CD4-positive, alpha-beta T cell treated with Interleukin-4 for 4 hours (primary cell): Measurements from ENCODE around the gene PITPNB.
A peak's percentile ranks its signal among the peaks of the same experiment; 100 is the strongest.

ENCODE experiments used
- DNase-seq: peaks from one replicate; pipeline ENCODE4 v3.0.0-alpha.2; 2020

PITPNB gene

DNA sequence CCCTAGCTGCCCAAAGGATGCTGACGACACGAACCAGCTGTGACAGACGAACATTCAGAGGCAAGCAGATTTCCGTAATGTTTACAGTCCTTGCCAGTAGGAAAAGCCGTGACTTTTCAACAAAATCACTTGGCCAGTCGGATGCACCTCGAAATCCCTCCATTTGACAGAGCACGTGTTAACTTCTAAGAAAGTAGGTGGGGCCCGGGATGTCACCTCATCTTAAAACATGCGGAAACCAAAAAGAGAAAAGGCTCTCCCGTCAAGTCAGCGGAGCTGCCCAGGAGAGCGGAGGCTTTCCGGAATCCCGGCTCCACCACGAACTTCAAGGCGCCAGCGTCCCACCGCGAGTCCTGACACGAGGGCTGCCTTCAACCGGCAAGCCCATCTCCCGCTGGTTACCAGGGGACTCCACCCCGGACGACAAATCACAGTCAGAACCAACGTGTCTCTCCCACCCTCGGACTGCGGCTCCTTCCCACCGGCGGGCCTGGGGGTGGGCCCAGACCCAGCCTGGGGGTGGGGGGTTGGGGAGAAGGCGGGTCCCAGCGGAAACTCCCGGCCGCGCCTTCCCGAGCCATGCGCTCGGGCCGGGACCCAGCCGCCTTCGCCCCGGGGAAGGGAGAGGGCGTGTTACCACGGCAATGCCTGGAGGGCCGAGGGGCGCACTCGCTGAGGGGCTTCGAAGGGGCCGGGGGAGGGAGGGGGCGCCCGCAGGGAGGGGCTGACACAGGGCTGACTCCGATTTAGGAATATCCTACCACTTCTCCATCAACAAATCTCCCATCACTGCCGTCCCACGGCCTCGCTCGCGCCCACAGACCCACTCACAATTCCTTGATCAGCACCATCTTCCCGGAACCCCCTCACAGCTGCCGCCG is 475 bp downstream of the PITPNB start:
- DNase-seq: peak; percentile 33

DNA sequence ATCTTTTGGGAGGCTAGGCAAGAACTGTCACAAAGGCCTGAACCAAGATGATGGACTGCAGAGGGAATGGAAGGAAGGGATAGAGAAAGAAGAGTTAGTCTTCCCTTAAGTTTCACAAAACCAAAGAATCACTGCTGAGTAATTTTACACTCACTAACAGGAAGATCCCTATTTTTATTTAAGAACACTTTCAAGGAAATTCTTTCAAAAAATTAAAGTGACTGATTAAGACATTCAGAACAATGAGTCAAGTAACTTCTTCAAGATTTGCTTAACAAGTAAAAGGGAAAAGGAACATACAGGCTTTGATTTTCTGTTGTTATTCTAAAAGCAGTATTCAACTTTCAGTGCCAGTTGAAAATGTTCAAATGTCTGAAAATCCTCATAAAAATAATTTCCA is 3.1 kb downstream of the PITPNB start:
- no peak for DNase-seq

DNA sequence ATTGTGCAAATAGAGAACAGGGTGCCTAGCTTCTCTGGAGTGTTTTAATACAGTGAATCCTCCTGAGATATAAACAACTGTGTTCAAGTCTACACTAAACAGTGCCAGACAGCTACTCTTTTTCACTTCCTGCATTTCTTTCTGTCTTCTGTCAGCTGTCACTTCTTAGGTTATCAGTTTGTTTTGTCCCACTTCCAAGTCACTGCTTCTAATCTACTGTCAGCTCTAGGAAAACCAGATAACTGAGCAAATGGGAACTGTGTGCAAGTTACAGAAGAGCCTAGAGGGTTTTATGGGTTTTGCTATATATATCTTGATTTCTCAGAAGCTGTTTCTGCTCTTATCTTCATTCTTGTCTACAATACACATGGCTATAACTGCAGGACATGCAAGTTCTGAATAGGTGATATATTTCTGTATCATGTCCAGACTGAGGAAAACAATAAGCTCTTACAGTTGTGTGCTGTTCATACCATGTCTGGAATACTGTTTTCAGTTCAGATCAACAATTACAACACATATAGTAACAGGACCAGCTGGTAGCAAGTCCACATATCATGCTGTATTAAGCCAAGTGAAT is 5.8 kb downstream of the PITPNB start:
- no peak for DNase-seq

DNA sequence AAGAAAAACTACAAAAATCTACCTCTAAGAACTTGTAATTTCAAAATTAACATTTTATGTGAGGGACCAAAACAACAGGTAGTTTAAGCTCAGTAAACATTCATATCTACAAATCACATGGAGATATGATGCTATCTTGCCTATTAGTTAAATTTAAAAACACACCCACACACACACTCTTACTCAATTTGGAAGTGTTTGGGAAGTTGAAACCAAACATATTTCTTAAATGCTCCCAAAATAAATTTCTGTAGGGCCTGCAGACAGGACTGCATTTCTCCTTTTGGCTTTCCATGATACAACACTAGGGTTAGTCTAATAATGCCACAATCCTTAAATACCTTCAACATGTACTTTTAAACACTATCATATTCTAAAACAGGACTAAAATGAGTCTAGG is 7.0 kb downstream of the PITPNB start:
- no peak for DNase-seq

DNA sequence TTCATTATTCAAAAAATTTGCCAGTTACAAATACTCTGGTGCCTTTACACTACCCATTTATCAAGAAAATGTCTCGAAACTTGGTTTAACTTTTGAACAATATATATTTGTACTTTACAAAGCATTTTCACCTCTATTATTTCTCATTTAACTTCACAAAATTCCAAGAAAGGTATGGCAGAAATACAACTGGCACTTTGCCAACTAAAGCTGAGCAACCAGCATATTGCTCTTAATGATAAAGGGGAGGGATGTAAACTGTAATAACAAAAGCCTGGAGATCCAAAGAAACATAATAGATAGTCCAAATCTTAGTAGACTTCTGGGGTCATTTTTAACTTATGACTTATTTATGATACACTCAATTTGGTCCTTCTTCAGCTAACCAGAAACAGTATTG is 7.7 kb downstream of the PITPNB start:
- DNase-seq: no peak

DNA sequence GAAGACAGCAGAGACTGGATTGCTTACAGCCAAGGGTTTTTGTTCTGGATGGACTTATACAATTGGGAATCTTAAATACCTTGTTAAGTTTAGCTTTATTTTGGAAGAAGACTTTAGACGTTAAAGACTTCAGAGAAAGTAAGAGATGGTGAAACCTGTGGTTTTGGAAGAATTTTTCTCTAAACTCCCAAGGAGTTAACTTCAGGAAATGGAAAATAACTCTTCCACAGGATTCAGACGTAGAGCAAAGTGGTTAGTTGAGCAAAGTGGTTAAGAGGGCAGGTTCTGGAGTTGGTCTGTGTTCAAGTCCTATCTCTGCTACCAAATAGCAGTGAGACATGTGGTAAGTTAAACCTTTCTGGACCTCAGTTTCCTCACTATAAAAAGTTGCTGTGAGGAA is 12.8 kb downstream of the PITPNB start:
- DNase-seq: no peak

DNA sequence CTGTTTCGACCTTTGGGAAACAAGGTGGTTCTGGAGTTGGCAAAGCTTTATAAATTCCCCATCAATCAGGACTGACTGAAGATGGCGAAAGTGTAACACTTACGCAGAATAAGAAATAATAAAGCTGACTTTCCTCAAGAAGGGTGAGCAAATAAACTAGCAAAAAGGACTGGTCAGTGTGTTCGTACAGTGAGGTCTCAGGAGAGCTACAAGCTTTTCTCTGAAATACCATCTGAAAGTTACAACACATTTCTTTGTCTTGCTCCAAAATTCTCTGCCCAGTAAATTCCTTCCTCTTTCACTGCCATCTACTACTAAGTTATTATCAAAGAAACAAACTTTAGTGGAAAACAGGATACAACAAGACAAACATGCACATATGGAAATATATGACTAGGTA is 13.4 kb downstream of the PITPNB start:
- no peak for DNase-seq

DNA sequence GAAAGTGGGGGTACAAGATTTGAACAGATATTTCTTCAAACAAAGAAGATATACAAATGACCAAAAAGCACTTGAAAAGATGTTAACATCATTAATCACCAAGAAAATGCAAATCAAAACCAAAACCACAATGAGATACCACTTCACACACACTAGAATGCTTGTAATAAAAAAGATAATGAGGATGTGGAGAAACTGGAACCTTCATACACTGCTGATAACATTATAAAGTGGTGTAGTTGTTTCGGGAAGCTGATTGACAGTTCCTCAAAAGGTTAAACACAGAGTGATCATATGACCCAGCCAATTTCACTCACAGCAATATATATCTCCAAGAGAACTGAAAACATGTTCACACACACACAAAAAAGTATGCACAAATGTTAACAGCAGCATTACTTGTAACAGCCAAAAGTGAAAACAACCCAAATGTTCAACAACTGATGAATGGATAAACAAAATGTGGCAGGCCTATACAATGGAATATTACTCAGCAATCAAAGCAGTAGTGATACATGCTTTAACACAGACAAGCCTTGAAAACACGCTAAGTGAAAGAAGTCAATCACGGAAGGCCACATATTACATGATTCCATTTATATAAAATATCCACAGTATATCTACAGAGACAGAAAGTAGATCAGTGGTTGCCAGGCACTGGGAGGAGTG is 15.1 kb downstream of the PITPNB start:
- peak; percentile 27 for DNase-seq

DNA sequence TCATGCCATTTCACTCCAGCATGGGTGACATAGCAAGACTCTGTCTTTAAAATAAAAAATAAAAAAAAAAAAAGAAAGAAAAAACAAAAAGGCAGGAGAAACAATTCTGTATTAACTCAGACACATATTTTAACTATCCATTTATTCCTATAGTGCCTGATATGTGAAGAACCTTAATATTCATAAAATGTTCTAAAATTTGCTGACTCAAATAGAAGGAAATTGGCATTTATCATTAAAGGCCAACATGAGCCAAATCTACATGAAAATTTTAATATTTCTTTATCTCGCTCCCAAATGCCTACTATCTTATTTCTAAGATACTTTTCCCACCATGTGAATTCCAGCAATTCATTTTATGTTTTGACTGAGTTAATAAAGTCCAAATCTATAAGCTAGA is 18.9 kb downstream of the PITPNB start:
- DNase-seq: no peak

DNA sequence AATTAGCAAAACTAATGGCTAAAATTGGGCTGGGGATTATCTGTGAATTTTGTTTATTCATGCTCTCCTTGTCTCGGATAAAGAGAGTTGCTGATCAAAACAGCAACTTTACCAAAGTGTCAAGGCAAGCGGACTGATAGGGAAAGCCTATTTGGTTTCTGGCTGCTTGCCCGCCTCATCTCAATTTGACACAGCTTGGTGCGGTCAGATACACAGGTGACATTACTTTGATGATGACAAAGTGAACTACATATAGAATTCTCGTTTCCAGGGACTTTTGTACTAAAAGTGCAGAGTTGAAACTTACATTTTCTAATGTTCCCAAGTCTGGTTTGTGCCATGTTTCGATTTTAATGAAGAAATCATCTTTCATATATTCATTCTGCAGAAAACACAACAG is 22.8 kb downstream of the PITPNB start:
- DNase-seq: no peak

DNA sequence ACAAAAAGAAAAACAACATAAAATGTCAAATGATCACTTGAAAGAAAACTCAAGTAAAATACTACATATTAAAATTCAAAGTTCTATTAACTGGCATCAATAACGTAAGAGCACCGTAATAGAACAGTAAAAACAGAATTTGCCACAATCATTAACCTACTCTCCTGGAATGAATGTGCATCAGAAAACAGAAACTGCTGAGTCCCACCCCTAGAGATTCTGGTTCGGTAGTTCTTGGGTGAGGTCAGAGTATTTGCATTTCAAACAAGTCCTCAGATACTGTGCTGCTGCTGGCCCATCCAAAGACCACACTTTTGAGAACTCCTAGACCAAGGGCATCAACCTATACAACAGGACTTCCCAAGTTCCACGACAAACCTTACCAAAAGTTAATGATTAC is 23.5 kb downstream of the PITPNB start:
- no peak for DNase-seq

DNA sequence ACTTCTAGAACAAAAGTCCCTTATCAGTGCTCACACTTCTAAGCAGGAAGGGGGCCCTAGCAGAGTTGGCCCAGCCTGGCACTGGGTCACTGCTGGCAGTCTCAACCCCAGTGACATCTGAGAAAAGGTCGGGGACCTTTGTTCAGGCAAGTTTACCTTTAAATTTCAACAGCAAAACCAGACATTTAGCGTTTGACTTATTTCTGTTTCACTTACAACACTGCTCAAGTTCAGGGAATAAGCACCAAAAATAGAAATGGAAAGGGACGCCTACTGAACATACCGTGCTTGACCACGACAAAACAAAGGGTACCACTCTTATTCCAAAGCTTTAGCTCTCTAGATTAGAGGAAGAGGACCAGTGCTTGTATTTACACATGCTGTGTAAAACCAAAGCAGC is 26.2 kb downstream of the PITPNB start:
- no peak for DNase-seq

DNA sequence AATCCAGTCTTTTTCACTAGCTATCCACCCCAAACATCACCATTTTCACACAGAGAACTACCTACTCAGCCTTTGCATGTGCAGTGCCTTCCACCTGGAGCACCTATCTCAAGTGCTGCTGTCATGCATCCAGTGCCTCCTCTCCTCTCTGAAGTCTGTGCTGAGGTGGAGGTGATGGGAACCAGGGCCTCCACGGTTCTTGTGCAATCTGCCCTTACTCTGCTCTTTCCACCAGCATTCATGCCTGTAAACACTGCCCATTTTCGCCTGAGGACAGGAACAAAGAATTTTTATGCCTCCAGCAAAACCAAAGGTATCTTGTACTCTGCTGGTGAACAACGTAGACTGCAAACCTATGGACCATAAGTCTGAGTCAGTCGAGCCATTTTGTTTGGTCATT is 27.0 kb downstream of the PITPNB start:
- DNase-seq: no peak

DNA sequence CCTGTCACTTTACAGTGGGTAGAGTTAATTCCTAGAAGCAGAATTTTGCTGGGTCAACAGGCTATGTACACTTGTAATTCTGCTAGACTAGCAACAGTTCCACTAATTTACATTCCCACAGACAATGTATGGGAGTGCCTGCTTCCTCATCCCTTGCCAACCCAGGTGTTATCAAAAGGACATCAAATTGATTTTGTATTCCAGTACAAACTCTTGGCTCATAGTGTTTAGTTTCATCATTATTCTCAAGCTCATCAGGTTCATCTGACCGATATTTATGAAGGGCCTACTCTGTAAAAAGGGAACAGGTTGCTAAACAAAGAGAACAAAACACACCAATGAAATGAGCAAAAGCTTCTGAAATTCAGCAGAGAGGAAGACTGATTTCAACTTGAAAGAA is 30.7 kb downstream of the PITPNB start:
- no peak for DNase-seq

DNA sequence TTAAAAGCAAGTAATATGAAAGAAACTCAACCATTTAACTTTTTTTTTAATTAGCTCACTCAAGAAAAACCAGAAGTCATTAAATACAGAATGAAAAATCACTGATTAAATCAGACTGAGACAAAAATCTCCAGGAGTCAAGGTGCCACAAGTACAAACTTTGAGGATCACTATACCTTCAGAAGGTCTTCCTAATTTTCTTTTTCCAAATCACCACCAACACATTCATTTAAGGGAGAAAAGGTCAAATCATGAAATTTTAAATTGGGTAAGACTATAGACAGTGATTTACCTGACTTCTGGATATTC is 32.3 kb downstream of the PITPNB start:
- no peak for DNase-seq

DNA sequence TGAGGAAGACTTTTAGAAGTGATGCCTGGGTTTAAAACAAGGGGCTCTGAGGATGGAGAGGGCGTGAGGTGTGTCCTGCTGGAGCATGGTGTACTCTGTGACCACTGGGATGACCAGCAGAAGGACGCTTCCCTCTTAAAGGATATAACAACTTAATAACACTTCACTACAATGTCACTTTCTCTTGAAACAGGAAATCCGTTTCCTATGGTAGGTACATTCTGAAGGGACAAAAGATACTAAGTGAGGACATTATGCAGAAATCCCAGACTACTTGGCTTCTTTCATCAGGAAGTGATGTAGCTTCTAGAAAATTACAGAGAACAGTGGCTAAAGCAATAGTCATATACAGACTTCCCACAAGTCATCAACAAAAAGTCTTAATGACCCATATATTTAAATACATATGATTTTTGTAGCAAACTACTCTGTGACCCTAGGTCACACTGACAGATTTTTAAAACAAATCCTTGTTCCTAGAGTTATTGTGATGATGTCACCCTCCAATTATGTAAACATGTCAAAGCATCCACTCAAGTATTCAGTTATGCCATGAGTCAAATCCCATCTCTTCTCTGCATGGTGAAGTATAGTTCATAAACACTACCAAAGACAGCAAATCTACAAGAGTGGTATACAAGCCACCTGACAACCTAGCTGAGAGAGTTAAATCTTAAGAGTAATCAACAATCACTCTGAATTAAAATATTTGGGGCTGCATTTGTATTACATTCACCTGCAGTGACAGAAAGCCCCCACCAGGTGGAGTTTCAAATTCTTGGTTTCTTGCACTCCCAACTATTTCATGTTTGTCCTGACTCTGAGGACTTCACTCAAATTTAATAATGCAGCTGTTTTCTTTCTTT is 32.8 kb downstream of the PITPNB start:
- DNase-seq: peak; percentile 57

DNA sequence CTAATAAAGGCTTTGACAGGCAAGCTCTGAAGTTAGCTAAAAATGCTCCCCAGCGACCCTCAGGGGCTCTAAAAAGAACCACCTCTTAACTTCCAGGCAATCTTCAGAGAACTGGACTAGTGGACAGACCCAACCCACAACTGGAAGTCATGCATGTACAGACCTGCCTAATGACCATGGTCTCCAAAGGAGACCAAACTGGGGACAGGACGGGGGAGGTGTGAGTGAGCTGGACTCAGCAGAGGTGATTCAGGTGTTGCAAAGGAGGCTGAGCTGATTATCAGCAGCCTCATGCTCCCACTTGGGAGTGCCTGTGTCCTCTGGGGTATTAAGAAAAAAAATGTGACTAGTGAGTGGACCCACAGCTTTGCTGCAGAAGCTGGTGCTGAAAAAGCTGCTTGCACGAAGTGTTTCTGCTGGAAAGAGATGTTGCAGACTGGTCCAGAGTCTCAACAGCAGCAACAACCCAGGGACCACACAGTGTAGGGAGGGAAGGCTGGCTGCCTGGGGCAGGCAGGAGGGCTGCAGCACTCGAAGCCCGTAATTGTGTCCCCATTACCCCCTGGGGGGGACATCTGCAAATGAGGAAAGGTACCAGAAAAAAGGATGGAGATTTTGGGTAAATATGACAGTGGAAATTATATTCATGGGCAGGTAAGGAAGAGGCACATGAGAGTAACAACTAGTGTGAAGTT is 35.3 kb downstream of the PITPNB start:
- no peak for DNase-seq

DNA sequence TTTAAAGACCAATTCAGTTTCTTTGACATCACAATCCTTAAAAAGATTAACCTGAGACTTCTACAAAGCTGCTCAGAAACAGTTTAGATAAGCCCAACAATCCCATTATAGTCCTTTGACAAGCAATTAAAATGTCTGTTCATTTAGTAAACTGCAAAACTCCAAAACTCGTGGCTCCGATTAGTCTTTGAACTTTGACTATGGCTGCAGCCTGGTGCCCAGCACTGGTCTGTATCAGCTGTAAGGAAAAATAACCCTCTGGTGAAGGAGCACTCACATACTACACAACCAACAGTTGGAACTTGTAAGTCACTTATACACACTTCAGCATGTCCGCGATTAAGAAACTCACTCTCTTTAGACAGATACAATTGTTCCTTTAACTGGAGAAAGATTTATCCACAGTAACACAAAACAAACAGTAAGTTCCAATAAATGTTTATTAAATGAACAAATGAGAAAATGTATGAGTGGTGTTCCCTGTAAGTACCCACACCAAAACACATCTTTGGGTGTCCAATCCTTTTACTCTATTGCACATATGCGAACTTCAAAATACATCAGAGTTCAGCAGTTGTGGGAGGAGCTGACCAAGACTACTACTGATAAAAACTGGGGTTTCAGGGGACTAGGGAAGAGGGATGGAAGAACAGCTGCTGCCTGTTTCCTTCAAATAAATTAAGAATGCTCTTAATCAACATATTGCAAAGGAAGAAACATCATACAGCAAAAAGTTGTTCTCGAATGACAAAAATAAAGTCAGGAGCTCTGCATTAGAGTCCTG is 36.4 kb downstream of the PITPNB start:
- DNase-seq: no peak

DNA sequence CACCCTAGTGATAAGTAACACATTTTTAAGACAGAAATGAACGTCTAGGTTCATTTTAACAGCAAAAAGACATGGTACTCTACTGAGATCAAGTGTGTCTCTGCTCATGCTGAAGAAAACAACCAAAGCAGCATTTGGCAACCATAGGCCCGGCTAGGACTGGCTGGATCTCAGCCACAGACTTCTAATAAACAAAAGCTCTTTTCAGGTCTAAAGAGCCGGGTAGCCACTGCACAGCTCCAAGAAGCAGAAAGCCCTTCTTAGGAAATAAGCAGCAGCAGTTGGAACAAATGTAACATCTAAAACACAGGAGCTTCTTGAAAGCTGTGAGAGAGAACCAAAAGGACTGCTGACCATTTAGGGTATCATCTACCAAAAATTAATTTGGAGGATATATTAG is 37.6 kb downstream of the PITPNB start:
- no peak for DNase-seq

DNA sequence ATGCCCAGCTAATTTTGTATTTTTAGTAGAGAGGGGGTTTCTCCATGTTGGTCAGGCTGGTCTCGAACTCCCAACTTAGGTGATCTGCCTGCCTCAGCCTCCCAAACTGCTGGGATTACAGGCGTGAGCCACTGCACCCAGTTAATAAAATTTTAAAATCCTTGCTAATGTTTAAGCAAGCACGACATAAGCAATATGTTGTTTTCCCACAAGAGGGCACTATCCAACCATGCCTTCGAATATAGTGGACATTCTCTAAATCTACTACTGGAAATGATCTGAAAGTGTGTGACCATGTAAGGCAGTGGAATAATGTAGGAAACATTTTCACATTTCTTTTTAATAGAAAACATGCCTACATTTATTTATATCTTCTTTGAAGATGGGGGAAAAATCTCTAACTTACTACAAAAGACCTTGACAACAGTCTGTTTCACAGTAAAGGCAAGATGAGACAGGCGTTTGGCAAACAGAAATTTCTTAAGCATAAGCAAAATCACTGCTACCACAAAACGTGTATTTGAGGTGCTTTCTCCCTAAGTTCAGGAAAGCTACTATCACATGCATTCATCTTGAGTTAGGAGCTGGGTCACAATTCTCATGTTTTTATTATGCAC is 38.2 kb downstream of the PITPNB start:
- peak; percentile 51 for DNase-seq

DNA sequence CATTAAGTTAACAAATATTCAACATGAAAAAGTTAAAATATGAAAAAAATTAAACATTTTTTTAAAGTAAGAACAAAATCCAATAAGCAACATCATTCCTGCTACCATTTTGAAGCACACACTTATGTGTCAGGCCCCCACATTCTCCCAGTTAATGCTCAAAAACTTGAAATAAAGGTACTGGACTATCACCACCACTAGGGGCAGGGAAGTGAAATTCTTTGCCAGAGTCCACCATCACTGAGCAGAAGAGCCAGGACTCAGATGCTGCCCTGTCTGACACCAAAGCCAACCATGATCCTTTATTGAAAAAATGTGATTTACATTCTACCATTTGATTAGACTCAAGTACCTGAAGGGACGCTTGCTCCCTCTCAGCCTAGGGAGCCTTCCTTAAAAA is 39.1 kb downstream of the PITPNB start:
- DNase-seq: no peak

DNA sequence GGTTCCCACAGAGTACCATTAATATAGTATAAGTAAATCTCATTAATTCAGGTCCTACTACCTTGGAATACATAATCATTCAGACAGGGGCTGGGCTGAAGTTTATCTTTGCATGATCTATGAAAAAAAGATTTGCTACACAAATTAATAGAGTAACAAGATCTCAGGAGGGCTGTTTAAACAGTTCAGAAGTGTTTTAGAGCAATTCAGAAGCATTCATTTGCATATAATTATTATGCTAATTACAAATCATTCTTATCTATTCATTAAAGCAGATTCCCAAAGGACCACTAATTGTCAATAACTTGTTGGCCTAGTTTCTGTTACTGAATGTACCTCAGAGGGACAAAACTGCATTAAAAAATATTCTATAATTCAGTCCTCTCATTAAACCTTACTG is 40.5 kb downstream of the PITPNB start:
- DNase-seq: no peak
